HG03280 (cell line): ENCODE results near the gene HECTD4.
"Not testable (repeated sequence)": the region's sequence is repeated elsewhere in the genome, so short reads cannot be mapped to it uniquely, and the experiment has no call there.

Experiments
- ATAC-seq: cut with Tn5 transposase; IDR thresholded peaks from one replicate; pipeline ENCODE4 v1.9.1; 2021; ENCODE audit warnings: mild to moderate bottlenecking, moderate library complexity; ENCODE audit not compliant: unreplicated experiment

HECTD4 gene

DNA sequence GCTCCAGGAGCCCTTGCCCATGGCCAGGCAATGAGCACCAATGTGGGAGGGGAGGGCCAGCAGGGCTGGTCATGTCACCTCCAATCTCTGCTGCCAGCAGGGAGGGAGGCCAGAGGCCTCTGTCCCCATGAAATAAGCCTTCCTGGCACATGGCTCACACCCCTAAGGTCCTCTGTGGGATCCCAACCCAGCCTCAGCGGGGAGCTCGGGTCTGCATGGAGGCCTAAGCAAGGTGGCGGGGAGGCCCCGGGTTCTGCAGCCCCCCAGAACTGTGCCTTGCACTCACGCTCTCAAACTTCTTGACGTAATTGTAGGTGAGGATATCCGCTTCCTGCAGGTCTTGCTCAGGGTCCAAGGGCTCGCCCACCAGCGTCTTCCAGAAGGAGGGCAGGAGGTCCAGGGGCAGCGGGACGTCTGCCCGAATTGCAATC lies 215.2 kb downstream of the HECTD4 start:
- ATAC-seq, result no peak

DNA sequence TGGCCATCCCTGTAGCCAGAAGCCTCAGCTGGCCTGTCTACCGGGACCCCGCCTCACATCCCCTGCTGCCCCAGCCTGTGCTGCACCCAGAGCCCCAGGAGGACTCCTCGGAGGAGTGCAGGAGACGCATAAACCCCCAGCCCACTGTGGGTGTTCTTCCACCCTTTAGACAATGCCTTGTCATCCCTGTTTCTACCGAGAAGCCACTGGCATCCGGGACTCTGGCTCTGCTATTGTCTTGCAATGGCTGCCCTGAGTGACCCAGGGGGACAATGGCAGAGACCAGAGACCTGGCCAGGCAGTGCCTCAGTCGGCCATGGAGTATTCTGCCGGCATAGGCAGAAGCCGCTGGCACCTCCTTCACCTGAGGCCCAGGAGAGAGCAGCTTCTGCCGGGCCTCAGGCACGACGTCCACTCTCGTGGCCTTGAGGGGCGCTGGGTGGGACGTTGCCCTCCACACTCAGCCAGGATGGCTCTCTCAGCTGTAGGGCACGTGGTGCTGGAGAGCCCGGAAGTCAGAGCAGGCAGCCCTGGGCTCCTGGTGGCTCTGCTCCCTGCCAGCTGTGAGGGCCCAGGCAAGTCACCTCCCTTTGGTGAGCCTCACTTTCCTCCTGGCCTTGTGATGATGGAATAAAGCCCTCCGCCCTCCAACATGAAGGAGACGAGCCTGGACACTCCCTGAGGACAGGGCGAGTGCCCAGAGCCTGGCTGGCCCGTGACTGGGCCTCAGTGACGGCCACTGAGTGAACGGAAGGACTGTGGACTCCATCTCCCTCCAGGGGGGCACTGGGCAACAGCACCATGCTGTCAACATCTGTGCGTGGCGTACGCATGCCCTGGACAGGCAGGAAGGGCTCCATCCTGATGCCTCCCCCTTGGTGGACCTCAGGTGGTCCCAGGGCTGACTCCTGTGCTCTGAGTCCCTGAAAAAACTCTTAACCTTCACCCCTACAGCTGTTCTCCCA lies 215.9 kb downstream of the HECTD4 start:
- no peak for ATAC-seq

DNA sequence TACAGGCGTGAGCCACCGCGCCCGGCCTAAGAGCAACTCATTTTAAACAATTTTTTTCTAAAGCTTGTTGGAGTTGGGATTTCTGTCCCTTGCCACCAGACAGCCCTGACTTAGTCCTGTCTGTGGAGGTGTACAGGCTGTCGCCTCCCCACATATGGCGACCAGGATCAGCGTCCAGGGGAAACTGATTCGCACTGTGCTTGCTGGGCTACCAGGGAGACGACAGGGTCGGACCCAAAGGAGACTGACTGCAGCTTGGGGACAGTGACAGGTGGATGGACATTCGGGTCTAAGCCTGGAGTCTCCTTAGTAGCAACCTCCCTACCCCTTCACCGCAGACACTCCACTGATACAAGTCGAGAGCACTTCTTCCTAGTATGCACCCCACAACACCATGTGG lies 216.6 kb downstream of the HECTD4 start:
- ATAC-seq, result no peak

DNA sequence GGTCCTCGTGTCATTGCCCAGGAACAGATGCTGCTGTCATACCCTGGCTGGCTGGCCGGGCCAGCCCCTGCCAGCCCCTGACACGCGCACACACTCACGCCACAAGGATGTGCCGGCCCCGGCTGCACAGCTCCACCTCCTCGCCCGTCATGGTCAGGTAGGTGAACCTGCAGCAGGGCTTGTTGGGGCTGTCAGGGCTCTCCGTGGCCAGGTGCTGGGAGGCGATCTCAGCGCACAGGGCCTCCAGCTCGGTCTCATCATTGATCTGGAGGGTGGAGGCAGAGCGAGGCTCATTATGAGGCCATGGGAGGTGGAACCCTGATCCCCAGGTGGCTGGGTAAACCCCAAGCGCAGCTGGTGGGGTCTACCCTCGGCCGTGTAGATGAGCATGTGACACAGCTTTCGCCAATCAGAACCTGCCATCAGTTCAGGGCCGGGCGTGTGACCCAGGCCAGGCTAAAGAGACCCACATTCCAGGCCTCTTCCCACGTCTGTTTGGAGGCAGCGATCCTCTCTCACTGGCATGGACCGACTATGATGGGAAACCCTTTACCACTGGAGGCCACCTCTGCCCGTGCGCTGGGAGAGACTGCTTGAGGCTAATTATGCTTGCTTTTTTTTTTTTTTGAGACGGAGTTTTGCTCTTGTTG lies 218.1 kb downstream of the HECTD4 start:
- no peak for ATAC-seq

DNA sequence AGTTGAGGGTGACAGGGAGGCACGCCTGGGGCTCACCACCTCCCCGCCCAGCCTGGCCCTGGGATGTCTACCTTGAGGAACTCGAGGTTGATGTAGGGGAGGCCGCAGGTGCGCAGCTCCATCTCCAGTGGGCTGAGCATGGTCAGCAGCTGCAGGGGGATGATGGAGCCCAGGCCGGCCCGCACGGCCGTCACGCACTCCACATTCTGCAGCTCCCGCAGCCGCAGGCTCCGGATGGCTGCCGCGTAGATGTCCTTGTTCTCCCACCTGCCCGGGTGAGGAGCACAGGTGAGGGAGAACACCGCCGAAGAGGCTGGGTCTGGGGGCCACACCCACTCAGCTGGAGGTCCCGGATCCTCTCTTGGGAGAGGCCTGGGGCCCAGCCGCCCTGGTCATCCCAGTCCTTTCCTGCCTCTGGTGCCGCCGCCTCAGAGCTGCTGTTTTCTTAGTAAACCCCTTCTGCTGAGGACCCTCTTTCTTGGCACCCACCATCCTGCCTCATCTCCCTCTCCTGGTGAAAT lies 218.7 kb downstream of the HECTD4 start:
- ATAC-seq, result no peak

DNA sequence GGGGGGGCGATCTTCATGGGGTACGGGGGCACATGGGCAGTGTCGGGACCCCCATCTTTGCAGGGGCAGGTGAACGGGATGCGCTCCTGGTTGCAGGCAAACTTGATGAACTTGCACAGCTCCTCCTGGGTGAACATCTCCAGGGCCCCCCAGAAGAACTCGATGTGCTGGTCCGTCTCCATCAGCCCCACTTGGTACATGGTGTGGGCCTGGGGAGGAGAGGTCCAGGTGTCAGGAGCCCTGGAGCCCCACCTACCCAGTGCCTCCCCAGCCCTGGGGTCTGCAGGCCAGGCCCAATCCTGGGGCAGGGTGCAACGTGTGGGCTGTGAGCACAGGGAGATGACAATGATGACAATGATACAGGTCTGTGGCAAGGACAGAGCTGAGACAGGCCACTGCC lies 219.2 kb downstream of the HECTD4 start:
- ATAC-seq, result no peak

DNA sequence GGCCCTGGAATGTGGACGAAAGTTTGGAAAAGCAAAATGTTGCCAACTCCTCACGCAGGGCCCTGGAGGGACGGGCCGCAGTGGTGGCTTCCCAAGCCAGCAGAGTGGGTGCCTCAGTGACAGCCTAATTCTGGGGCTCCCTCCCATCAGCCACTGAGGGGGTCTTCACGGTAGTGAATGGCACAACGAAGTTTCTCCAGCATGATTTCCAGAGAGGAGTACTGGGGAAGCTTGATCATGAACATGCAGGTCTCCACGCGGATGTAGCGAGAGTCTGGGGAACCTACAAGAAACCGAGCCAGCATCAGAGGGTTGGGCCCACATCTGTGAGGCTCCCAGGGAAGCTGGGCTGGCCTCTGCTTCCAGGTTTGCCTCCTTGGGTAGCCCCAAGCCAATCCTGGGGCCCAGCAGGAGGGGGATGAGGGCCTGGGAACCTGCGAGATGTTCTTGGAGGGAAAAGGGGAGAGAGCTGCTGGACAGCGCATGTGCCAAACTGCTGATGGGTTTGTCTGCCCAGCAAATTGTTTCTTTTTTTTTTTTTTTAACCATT lies 219.9 kb downstream of the HECTD4 start:
- ATAC-seq, result no peak

DNA sequence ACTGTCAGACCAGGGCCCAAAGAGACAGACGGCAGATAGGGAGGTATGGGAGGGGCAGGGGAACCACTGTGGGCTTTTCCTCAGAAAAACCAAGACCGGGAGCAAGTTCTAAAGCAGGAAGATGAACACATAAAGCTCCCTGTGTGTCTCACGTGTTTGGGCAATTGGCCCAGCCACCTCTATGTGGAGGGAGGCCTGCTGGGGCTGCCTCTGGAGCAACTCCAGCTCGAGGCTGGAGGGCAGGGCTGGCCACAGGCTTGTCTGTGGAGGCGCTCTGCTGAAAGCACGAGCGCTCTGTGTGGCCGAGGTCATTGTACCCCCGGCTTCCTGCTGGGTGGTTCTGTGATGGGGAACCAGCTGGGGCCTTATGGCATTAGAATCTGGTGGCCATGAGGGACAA lies 220.5 kb downstream of the HECTD4 start:
- ATAC-seq, result no peak

DNA sequence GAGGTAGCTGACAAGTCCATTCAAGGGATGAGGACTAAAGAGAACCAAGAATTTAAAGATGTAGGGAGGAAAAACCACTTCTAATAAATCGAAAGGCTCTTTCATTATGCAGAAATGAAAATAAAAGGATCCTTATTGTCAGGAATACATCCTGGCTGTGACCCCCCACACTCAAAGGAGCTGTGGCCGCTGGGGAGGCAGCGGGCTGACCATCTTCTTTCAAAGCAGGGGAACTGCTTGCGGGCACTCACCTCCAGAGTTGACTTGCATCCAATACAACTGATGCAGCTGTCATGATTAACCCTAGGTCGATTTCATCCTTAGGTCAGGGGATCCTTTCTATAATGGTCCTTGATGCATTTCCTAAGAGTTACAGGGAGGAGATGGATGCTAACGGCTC lies 221.6 kb downstream of the HECTD4 start:
- no peak for ATAC-seq

DNA sequence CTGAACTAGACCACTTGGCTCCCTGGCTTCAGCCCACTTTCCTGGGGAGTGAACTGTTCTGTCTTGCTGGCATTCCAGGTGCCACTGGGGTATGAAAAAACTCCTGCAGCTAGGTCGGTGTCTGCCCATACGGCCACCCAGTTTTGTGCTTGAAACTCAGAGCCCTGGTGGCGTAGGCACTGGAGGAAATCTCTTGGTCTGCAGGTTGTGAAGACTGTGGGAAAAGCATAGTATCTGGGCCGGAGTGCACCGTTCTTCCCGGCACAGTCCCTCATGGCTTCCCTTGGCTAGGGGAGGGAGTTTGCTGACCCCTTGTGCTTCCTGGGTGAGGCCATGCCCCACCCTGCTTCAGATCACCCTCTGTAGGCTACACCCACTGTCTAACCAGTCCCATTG lies 223.1 kb downstream of the HECTD4 start:
- ATAC-seq, result no peak

DNA sequence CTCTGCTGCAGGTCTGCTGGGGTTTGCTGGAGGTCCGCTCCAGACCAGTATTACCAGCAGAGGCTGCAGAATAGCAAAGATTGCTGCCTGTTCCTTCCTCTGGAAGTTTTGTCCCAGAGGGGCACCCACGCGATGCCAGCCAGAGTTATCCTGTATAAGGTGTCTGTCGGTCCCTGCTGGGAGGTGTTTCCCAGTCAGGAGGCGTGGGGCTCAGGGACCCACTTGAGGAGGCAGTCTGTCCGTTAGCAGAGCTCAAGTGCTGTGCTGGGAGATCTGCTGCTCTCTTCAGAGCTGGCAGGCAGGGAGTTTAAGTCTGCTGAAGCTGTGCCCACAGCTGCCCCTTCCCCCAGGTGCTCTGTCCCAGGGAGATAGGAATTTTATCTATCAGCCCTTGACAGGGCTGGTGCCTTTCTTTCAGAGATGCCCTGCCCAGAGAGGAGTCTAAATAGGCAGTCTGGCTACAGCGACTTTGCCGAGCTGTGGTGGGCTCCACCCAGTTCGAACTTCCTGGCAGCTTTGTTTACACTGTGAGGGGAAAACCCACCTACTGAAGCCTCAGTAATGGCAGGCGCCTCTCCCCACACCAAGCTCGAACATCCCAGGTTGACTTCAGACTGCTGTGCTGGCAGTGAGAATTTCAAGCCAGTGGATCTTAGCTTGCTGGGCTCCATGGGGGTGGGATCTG lies 223.6 kb downstream of the HECTD4 start:
- not testable (repeated sequence) for ATAC-seq

DNA sequence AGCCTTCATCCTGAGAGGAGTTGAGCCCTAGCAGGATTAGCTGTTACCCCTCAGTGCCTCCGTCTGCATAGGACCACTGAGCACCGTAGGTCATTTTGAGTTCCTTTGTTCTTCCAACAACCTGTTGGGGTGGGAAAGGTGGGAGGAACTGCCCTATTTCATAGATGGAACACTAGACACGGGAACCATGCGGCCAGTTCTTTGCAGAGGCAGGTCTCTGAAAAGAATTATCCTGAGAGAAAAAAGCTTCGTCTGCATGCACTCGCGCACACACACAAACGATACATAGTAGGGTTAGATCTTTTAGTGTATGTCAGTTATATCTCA lies 228.4 kb downstream of the HECTD4 start:
- ATAC-seq, result no peak

DNA sequence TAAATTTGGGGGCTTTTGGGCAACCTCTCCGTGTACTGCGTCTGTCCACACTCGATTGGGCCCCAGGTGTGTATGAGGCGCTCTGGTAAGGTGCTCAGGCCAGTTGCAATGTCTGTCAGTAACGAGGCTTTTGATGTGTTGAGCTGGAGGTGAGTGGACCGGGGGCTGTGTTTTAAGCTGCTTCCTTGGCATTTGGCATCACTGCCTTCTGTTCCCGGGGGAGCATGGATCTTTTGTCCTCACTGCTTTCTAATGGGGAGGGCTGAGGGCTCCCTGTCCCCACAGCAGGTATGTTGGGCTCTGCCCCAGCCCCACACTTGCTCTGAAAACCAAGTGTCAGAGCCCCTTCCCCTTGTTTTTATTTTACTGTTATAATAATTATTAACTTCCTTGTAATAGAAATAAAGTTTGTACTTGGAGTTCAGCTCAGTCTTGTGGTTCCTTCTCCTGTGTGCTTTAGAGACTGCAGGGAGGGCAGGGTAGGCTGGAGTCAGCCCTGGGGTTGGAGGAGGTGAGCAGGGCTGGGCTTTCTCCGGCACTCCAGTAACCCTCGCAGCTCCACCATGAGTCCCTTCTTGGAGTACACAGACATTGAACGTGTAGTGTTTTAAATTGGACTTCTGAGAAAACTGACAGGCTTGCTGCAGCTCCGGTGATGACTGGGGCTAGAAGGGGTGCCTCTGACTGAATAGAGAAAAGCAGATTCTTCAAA lies 228.9 kb downstream of the HECTD4 start:
- ATAC-seq, result no peak

DNA sequence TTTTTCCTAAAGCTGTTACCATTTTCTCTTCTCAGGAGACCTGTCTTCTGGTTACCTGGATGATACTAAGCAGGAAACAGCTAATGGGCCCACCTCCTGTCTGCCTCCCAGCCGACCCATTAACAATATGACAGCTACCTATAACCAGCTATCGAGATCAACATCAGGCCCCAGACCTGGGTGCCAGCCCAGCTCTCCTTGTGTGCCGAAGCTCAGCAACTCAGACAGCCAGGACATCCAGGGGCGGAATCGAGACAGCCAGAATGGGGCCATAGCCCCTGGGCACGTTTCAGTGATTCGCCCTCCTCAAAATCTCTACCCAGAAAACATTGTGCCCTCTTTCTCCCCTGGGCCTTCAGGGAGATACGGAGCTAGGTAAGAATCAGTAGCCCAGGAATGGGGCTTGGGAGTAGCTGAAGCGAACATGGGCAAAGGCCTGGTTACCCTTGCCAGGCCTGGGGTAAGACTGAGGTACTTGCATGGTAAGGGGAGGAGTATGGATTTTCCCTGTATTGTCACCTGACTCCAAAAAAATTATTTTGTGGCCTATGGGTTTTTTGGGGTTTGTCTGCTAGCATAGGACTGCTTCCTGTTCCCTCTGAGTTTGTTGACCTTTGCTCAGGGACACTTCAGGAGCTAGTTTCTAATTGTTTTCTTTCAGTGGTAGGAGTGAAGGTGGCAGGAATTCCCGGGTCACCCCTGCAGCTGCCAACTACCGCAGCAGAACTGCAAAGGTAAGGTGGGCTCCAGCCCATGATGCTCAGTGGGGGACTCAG lies 230.3 kb downstream of the HECTD4 start:
- ATAC-seq, result no peak

DNA sequence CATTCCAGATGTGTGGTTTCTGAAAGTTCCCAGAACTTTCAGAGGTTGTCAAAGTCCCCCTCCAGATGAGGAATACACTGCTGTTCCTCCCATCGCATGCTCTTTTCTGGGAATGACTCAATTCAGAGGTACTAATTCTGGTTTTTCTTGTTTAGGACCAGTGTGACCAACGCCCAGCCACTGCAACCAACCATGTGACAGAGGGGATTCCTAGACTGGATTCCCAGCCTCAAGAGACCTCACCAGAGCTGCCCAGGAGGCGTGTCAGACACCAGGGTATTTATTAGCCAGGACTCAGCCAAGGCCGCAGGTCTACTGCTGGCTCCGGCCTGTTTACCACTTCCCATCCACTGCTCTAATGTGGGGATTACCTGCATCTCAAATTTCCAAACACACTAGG lies 232.6 kb downstream of the HECTD4 start:
- ATAC-seq, result no peak

DNA sequence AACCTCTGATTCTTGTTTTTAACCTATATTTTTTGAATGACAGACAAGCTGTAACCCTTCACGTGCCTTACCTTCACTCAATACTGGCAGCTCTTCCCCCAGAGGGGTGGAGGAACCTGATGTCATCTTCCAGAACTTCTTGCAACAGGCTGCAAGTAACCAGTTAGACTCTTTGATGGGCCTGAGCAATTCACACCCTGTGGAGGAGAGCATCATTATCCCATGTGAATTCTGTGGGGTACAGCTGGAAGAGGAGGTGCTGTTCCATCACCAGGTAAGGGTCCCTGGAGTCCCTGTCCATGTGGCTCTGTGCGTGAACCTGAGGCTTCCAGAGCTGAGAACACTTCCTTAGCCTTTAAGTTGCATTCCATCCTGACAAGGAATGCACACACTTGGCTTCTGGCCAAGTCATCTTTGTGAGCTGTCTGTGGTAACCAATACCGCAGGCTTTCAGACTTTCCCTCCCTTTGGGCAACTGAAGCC lies 234.2 kb downstream of the HECTD4 start:
- no peak for ATAC-seq

DNA sequence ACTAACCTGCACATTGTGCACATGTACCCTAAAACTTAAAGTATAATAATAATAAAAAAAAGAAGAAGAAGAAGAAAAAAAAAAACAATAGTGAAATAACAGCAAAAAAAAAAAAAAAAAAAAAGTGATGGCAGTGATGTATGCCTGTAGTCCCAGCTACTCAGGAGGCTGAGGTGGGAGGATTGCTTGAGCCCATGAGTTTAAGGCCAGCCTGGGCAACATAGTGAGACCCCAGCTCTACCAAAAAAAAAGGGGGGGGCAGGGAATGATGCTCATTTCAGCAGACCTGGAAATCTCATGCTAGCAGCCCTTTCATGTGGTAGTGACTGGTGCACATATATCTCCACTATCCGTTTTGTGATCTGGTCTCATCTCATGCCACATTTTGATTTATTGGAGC lies 236.1 kb downstream of the HECTD4 start:
- no peak for ATAC-seq

DNA sequence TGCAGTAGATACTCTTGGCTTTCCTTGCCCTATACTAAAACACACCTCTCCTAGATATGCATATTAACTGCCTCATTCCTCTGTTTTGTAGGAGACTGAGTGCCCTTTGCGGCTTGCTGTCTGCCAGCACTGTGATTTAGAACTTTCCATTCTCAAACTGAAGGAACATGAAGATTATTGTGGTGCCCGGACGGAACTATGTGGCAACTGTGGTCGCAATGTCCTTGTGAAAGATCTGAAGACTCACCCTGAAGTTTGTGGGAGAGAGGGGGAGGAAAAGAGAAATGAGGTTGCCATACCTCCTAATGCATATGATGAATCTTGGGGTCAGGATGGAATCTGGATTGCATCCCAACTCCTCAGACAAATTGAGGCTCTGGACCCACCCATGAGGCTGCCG lies 241.5 kb downstream of the HECTD4 start:
- no peak for ATAC-seq

DNA sequence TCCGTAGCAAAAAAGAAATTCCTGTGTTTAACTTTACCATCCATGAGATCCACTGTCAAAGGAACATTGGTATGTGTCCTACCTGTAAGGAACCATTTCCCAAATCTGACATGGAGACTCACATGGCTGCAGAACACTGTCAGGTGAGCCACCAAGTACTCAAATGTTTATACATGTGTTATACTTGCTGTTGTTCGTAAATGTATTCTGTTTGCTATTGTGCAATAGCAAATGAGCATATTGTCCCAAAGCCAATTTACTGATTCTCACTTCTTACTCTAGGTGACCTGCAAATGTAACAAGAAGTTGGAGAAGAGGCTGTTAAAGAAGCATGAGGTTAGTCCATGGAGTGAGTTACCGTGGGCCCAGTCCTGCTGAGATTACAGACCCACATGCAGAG lies 247.5 kb downstream of the HECTD4 start:
- no peak for ATAC-seq

DNA sequence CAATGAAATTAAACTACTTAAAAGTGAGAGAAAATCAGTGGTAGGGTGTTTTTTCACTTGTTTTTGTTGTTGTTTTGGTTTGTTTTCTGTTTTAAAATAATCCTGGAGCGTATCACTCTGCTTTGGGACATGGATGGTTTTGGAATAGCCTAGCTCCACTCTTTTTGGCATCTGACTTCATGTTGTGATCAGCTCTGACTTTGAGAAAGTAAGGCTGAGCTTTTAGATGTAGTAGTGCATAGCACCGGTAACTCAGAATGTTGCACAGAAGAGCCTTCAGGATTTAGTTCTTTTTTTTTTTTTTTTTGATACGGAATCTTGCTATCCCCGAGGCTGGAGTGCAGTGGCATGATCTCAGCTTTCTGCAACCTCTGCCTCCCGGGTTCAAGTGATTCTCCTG lies 248.8 kb downstream of the HECTD4 start:
- ATAC-seq, result no peak
